Stimulated activated CD4-positive, alpha-beta T cell treated with anti-CD3 and anti-CD28 coated beads, Interleukin-1b, Interleukin-23, amount 100 ng/mL, for 4 hours (primary cell): ENCODE measurements around the gene AHCYL2.
"Not testable (repeated sequence)": the region's sequence is repeated elsewhere in the genome, so short reads cannot be mapped to it uniquely, and the experiment has no call there.

Source experiments
- DNase-seq, 2 donors: peaks; one replicate each; pipeline ENCODE4 v3.0.0-alpha.2; 2020; ENCODE audit warnings: low read depth in 2 of 2

The AHCYL2 gene

DNA sequence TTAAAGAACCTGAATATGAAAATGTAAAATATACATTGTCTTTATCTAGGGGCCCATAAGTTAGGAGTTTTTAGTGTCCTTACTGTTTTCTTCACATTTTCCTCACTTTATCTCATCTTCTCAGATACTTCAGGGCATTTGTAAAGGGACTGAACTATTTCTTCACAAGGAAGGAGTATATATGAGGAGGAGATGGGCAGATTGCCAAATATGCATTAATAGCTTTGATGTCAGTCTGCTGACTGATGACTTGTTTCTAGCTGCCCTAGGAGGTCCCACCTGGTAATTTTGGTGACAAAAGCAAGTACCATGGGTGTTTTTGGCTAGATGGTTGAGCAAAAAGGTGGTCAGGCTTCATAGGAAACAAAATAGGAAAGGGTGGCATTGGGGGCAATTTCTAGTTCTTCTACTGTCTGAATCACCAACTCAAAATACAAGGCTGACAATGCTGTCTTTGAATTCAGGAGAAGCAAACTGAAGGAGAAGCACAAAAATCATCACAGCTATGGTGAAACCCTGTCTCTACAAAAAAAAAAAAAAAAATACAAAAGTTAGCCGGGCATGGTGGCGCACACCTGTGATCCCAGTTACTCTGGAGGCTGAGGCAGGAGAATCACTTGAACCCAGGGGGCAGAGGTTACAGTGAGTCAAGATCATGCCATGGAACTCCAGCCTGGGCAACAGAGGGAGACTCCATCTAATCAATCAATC, 199.0 kb downstream of the AHCYL2 start:
- DNase-seq, result no peak

DNA sequence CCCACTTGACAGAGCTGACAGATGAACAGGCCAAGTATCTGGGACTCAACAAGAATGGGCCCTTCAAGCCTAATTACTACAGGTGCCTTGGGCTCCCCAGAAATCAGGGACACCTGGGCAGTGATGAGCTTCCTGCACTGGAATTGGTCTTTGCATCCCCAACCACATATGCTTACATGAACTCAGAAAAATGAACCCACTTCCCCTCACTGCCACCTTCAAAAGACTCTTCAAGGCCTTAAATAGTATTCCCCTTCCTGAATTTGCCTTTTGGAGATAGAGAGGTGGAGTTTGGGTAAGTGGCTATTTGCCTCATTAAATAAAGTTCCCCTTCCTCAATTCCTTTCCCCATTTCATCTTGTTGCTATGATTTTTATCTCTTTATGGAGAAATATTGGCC, 201.7 kb downstream of the AHCYL2 start:
- DNase-seq, result no peak

DNA sequence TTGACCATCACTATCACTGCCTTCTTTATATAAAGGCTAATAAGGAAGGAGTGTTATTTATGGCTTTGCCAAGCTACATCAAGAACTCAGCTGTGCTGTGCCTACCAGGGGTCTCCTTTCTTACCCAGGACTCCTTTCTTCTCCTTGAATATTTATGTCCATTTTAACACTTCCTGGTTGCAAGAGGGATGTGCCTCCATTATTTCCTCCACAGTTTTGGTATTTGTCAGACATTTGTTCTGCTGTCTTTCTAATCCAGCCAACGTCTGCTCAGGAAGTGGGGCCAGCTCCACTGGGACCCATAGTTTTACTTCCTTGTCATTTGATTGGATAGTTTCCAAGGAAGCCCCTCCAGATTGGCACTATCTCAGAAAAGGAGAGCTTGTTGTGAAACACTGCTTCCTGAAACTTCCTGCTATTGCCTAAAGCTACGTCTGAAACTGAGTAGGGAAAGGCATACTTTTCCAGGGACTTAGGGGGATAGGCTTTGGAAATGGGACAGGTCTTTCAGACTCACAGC, 202.8 kb downstream of the AHCYL2 start:
- no peak for DNase-seq

DNA sequence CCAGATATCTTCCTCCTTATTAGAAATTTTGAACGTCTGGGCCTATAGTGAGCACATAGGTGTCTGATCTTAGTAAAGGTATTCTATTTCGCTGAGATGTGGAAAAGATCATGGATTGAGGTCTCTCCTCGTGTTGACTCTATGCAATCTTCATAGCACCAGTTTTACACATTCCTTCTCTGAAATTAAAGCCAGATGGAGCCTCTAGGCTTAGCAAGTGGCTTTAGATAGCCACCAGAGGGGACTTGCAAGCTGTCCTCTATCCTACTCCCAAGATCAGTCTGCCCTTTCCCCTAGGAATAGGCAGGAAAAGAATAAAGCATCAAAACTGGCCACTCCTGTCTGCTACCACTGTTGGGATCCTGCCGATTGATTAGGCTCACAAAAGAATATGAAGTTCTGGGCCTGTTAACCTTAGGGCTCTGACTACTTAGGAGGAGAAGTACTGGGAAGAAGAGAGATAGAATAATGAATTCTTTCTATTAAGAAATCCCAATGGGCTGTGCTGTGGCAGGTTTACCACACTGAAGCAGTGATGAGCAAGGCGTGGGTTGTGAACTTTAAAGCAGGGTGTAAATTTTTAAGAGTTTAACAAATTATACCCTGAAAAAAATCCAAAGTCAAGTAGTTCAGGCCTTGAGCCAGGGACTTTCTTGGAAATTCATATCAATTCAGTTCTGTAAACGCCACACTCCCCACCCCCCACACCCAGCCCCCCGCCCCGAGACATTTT, 207.2 kb downstream of the AHCYL2 start:
- no peak for DNase-seq

DNA sequence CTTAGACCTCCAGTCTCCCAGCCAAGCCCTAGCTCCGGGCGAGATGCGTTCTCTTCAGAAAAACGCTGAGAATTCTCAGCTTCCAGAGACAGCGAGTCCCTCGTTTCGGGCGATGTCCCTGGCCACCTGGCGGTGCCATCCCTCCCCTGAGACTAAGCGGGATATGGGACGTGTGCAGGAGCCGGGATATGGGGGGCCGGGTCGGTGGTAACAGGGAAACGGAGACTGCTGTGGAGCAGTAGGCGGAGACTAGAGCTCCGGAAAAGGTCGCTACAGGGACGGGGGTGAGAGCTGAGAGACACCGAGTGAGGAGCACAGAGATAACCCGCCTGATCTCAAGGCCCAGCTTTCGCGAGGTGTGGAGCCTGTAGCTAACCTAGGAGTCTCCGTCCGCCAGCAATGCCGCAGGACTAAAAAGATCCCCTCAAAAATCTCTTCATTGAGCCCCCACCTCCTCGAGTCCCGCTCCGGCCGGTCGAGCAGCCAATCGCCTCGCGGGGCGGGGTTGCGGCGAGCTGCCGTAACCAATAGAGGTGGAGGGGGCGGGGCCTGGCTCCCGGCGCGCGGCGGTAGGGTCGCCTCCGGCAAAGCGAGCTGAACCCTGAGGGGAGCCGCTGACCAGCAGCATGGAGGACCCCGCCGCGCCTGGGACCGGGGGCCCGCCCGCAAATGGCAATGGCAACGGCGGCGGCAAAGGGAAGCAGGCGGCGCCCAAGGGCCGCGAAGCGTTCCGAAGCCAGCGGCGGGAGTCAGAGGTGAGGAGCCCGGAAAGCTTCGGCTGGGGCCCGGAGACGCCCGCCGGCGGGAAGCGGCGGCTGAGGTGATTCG, 209.2 kb downstream of the AHCYL2 start, which contains the start of gene STRIP2:
TSS of gene STRIP2 (plus strand) at position 586 of the 828 bp plus-strand sequence. CDS start at position 627, 41 bp downstream.
- DNase-seq, result peak; percentile 79 to 96

DNA sequence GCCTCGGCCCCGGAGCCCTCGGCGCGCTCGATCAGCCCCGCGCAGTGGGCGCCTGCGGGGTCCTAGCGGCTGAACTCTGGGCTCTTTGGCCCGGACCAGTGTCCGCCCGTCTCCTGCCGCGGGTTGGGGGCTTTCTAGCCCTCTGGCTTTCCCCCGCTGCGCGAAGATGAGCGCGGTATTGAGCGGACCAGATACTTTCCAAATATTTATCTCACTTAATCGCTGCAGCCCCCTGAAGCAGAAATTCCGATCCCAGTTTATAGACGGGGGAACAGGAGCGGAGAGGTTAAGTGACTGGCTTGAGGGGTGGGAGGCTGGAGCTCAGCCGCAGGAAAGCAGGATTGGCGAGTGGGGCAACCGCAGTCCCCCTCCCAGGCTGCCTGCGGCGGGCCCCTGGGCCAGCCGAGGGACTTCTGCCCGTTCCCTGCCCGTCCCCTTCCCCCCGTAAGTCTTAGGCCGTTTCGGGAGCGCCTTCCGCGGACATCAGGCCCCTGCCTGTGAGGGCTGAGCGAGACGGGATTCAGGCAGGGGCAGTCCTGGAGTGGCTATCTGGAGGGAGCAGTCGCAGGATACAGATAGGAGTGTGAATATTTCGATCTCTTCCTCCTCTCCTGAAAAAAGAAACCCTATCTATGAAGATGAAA, 210.0 kb downstream of the AHCYL2 start:
- no peak for DNase-seq

DNA sequence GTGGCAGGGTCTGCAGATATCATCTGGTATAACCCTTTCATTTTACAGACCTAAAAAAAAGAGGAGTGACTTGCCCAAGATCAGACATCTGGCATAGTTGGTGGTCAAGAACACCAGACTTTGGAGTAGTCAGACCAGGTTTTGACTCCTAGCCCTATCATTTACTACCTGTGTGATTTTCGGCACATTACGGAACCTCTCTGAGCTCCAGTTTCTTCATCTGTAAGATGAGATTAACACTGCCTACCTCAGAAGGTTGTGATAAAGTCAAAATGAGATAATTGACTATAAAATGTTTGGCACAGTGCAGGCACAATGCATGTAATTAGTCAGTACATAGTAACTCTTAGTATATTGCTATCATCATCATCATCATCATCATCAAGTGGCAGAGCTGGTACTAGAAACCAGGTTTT, 210.6 kb downstream of the AHCYL2 start:
- DNase-seq, result no peak

DNA sequence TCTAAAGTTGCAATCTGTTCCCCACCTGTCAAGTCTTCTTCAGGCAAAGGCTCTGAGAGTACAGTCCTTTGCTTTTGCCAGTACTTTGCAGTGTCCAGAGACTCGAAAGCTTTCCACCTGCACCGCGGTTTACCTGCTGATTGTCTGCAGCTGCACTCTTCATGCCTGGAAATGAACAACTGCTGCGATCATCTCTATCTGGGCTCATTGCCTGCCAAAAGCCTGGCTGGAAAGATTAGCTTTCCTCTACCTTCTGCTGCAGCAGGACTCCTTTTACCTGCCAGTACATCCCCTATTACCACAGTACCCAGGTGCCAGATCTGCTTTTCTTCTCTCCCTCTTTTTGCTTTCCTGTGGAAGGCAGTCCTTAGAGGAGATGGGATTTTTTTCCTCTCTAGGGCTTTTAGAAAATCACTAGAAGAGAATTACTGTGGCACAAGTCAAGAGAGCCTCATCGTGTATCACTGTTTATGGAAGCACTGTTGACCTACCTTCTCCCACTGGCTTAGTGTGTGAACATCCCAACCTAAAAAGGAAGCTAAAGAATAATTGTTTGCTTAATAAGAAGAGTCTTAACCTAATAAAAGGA, 211.6 kb downstream of the AHCYL2 start:
- no peak for DNase-seq

DNA sequence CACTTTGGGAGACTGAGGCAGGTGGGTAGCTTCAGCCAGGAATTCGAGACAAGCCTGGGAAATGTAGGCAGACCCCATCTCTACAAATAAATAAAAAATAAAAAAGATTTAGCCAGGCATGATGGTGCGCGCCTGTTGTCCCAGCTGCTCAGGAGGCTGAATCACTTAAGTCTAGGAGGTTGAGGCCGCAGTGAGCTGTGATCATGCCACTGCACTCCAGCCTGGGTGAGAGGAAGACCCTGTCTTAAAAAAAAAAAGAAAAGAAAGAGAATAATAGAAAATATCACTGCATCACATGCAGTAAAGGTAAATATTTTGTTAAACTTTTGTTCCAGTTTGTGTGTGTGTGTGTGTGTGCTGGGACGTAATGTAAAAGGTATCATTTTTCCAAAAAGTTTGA, 212.4 kb downstream of the AHCYL2 start:
- no peak for DNase-seq

DNA sequence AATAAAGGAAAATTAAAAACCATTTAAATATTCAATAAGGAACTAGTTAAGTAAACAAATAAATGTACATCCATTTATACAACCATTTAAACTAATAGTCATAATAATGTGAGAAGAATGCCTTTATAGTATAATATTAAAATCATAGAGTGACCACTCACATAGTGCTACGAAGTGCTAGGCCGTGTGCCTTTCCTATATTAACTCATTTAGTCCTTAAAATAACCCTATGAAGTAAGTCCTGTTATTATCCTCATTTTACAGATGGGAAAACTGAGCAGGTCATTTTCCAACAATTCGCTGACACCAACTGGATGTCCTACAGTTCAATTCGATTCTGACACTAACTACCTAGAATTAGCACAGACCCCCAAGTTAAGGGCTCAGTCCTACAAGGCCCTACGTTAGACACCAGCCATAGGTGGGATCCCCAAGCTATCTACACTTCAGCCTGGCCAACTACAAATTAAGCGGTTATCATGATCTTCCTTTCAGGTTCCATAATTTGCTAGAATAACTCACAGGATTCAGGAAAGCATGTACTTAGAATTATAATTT, 213.5 kb downstream of the AHCYL2 start:
- no peak for DNase-seq

DNA sequence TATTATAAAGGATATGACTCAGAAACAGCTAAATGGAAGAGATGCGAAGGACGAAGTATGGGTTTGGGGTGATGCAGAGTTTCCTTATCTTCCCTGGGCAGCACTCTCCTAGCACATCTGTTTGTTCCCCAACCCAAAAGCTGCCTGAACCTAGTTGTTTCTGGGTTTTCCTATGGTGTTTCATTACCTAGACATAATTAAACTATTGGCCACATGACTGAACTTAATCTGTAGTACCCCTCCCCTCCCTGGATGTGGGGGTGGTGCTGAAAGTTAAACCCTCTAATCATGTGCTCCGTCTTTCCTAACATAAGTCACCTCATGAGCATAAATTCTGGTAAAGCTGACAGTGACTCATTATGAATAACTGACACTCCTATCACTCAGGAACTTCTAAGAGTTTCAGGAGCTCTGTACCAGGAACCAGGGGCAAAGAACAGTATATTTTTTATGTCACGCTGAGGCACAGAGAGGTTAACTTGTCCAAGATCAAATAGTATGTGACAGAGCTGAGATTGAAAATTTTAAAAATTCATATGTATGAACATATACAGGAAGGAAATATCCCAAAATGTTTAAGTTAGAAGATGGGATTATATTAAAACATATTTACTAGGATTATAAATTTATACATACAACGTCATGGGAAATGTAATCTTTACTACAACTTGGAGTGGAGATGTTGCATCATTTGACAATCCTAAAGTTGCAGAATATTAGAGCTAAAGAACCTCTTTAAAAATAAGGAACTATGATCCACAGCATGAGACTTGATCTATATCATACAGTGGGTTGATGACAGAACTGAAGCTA, 214.2 kb downstream of the AHCYL2 start:
- peak; percentile 18 to 37 for DNase-seq

DNA sequence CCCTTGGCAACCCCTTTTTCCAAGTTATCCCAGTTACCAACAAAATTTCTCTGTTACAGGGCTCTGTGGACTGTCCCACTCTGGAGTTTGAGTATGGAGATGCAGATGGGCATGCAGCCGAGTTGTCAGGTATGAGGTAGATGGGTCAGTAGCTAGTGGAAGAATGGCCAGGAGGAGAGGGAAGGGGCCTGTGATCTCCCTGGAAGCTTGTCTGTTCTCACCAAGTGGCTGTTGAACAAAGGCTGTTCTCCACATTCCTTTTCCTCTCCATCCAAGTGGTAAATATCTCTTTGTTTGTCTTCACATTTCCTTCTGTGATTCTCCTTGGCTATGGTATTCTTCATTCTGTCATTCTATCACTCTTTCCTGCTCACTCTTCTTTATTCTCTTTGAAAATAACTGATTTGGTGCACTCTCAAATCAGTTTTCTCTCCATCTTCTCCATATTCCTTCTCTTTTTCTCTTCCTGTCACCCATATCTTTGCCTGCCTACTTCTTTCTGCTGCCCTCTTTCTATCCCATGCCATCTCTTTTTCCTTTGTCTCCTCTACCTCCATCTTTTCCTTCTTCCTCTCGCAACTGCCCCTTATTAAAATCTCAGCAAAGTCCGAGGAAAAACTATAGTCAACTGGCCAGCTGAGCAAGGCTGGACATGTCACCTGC, 215.3 kb downstream of the AHCYL2 start:
- no peak for DNase-seq

DNA sequence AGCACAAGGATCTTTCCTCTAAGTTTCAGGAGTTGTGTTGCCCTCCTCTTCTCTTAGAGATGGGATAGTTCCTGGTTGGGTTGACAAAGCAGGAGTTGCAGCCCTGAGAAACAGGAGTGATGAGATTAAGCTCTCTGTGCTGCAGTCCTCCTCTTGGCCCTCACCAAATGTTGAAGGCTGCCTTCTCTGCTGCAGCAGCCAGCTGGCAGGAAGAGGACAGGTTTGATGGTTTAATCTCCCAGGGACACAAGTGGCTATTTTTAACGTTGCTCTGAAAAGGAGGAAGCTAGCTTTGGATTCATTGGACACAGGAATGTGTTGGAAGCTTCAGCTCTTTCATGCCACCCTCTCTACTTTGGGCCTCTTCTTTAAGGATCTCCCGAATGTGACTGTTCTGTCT, 218.8 kb downstream of the AHCYL2 start:
- no peak for DNase-seq

DNA sequence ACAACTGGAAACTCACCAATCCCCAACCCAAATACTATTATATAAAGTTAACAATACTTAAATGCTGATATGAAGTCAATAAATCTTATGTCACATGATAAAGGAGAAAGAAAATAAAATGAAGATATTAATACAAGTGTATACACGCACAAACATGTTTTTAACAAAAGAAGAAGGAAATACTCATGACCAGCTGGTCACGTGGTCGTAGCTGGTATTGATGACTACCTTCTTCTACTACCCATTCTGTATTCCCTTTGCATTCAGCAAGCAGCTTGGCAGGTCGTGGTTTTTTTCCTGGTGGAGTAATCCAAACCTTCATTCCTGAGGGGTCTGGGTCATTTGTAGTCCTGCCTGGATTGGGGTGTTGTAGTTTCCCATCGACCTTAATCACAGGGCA, 219.9 kb downstream of the AHCYL2 start:
- not testable (repeated sequence) for DNase-seq

DNA sequence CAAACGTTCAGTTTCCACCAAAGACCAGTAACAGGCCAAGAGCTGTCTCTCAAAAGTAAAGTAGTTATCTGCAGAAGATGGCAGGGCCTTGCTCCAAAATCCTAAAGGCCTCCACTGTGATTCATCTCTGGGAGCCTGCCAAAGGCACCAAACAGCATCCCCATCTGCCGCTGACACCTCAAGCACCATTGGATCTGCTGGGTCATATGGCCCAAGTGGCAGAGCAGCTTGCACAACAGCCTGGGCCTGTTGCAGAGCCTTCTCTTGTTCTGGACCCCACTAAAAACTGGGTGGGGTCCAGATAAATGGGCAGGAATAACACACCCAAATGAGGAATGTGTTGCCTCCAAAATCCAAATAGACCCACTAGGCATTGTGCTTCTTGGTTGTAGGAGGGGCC, 222.1 kb downstream of the AHCYL2 start:
- DNase-seq, result not testable (repeated sequence)

DNA sequence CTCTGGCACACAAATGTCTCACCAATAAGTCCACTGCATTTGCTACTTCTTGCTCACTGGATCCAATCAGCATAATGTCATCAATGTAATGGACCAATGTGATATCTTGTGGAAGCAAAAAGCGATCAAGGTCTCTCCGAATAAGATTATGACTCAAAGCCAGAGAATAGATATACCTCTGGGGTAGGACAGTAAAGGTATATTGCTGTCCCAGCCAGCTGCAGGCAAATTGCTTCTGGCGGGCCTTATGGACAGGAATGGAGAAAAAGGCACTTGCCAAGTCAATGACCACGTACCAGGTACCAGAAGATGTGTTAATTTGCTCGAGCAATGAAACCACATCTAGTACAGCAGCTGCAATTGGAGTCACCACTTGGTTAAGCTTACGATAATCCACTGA, 222.6 kb downstream of the AHCYL2 start:
- DNase-seq, result not testable (repeated sequence)

DNA sequence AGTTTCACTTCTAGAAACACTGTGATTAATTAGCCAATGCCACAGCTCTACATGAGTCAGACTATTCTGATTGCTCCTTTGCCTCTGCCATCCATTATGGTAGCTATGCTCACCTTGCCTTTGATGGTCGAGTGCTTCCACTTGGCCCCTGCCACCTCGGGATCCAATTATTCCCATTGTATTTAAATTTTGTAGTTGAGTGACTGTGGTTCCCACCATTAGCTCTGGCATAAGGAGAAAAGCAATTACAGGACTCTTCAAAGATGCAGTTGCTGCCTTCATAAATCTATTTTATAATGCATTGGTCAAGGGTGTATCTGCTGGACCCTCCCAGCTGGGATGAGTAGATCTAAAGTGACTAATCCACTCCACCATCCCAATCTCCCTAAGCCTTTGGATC, 223.8 kb downstream of the AHCYL2 start:
- not testable (repeated sequence) for DNase-seq

DNA sequence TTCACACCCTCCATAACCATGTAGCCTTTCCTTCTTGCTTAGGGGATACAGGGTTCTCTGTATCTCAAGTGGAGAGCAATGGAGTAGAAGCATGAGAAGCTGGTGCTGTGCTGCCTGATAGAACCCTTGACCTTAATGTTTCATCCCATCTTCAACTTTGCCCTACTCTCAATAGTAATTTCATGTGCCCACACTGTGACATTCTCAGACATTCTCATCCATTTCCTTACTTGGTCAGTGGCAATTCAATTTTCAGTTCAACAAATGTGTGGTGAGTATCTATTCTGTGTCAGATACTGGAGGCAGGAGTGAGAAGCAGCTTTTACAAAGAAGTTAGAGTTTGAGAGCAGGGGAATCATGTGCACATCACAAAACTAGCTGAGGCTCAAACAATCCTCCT, 225.5 kb downstream of the AHCYL2 start:
- no peak for DNase-seq

DNA sequence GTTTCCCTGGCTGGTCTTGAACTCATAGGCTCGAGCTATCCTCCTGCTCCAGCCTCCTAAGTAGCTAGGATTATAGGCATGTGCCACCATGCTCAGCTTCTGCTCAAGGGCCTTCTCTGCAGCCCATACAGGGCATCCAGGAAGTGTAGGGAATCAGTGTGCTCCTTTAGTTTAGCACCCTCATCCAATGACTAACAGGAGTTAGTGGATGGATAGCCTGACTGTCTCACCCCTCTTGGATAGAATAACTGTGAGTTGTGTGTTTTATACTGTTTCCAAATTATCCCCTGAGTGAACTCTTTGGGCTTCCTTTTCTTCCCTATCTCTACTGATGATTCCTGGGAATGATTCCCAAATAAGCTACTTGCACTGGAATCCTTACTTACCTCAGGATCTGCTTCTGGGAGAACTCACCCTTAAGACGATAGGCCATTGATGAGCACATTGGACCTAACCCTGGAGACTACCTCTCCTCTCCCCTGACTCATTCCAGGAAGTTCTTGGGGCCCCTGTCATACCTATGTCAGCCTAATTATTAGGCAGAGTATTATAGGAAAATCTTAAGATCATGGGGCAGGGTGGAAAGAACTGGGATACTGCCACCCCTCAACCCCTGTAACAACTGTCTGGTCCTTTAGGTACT, 227.9 kb downstream of the AHCYL2 start:
- no peak for DNase-seq
